ENCODE measurements around the gene SAPCD2.

DNA sequence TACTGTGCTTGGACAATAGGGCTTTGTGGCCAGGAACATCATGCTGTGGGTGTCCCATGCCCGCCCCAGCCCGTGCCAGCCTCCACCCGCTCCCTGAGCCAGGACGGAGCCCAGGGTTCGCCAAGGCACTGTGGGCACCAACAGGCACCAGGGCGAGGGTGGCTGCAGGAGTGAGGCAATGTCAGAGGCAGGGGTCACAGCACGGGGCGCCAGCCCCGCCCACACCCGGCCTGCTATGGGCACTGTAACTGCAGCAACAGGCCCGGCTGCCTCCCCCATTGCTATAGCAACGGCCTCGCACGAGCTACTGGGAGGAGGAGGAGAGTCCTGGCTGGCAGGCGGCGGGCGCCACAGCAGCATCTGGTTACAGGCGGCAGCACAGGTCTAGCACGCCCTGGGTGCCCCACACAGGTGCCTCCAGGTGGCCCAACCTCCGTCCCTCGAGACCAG is 44.8 kb downstream of the SAPCD2 start:
- TF ChIP-seq, protein P1, sequence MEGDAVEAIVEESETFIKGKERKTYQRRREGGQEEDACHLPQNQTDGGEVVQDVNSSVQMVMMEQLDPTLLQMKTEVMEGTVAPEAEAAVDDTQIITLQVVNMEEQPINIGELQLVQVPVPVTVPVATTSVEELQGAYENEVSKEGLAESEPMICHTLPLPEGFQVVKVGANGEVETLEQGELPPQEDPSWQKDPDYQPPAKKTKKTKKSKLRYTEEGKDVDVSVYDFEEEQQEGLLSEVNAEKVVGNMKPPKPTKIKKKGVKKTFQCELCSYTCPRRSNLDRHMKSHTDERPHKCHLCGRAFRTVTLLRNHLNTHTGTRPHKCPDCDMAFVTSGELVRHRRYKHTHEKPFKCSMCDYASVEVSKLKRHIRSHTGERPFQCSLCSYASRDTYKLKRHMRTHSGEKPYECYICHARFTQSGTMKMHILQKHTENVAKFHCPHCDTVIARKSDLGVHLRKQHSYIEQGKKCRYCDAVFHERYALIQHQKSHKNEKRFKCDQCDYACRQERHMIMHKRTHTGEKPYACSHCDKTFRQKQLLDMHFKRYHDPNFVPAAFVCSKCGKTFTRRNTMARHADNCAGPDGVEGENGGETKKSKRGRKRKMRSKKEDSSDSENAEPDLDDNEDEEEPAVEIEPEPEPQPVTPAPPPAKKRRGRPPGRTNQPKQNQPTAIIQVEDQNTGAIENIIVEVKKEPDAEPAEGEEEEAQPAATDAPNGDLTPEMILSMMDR (IDR thresholded peaks at IDR 0.05), result no peak
- no peak for TF ChIP-seq POLR2A (IDR thresholded peaks at IDR 0.05)

Data from uterus (tissue), 2 donors.